GM19238 (cell line): ENCODE results near the gene ADAM12.

Experiments
- DNase-seq: peaks from one replicate; pipeline ENCODE4 v3.0.0; 2011; ENCODE audit warnings: low spot score; ENCODE audit not compliant: insufficient read length

The ADAM12 gene

GRCh38 chr10:126216632-126216961, 171.7 kb downstream of the ADAM12 start:
- no peak for DNase-seq

- no peak for DNase-seq
Observed at GRCh38 chr10:126215746-126216631, 172.3 kb downstream of the ADAM12 start.

DNA sequence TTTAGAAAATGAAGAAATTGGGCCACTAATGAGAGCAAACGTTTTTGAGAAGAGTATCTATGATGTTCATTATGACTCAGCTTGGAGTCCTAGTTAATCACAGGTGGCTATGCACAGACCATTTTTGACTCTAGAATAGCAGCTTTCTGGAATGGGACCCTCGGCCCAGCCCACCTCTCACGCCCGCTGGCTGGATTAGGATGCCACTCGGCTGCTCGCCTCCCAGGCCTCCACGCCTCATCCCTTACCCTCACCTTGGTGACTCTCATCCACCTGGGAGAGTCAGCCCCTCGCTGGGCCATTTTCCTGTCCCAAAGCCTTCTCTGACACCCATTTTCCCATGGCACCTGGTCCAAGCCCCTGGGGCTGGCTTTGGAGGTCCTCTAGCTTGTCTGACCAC, 173.6 kb downstream of the ADAM12 start:
- DNase-seq: no peak

- DNase-seq: no peak
Observed at GRCh38 chr10:126214021-126214420, 174.3 kb downstream of the ADAM12 start.

DNA sequence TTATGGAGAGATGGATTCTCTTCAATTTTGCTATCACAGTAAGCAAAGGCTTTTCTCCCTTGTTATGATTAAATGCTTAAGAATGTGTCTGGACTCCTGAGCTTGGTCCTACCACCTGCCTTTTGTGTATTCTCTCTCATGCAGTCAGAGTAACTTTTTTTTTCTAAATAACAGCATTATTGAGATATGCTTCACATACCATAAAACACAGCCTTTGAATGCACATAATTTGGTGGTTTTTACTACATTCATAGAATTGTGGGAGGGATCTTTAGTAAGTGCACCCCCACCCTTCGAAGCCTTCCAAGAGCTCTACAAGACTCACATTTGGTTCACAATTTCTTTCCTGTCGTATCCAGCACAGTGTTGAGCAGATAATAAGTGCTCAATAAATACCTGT, 175.5 kb downstream of the ADAM12 start:
- no peak for DNase-seq

DNA sequence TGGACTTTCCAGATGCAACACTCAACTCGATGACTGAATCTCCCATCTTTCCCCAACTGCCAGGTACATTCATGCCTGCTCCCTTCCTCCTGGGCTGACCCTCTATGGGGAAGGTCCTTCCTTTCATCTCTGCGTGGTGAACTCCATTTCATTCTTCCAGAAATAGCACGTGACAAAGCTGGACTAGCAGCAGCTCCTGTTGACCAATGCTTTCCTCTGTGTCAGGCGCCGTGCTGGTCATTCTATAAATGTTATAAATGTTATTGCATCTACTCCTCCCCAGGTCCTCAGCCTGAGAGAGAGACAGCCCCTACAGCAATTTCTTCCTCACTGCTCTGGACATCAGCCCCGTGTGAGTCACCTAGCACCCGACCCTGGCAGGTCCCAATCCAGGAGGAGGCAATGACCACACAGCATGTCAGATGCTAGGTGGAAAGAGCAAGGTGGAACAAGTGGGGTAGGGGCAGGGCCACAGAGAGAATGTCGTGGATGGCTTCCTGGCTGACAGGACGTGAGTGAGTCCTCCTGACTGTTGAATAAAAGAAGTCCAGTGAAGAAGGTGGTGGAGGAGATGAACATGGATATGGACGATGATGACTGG, 178.1 kb downstream of the ADAM12 start:
- no peak for DNase-seq

GRCh38 chr10:126209451-126209850, 178.8 kb downstream of the ADAM12 start:
- no peak for DNase-seq

DNA sequence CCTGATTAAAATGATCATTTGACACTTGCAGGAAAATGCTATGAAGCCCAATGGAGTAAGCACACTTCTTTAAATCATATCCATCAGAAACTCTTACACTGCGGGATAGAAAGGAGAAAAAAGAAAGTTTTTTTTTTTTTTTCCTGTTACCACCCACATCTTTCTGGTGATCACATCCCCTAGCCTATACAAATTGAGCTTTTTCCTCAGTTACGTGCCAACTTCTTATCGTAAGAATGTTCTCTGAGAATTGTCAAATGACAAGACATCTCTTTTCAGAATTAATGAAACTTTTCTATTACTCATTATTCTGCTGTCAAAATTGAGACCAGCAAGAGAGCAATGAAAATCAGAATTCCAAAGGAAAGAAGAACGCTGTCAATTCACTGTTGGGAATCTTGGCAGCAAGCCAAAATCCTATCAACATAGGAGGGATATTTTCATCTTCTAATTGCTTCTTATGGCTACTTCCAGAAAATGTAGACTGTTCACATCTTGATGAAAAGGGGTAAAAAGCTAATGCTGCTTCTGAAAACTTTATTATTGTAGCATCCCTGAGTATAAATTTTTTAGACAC, 179.5 kb downstream of the ADAM12 start:
- DNase-seq: no peak

DNA sequence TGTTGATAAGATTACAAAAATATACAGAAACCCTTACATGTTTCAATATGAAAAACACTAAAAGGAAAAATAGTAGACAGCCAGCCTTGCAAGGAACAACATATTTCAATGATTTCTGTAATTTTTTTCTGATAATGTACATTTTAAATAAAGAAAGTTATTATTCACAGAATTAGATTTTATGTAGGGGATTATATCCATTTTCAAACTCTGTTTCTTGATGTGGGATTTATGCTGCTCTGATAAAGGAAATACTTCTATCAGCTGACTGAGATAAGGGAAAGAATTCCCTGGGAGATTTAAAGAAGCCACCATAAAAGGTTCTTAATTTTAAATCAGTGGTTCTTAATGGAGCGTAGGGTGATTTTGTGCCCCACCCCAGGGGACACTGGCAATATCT, 180.4 kb downstream of the ADAM12 start:
- DNase-seq: no peak

GRCh38 chr10:126207313-126207771, 180.9 kb downstream of the ADAM12 start:
- no peak for DNase-seq

DNA sequence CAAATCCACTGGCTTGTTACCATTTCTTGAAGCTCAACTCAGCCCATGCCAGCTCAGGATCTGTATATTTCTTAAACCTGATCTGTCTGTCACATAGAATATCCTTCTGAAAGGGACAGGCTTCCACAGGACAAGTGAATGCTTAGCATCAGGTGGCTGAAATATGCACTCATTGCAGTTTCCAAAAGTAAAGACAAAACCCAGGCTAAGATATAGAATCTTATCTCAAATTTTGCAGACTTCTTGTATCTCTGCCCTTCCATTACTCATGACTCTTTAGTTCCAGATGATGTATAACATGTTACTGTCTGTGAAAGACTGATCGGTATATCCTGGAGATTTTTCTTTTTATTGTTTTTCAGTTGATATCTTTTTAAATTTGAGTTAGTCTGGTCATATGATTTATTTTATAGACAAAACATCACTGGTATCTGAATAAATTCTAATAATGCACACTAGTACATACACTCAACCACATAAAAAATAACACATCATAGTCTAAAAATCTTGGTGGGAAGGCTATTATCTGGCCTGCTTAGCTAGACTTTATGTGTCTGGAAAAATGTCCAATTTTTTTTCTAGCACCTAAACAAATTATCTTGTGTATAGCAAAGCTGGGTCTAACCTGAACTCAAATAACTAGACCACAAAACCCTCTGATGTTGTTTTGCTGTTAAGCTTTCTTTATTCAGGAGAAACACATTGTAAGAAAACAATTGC, 182.6 kb downstream of the ADAM12 start:
- no peak for DNase-seq

GRCh38 chr10:126204320-126204719, 184.0 kb downstream of the ADAM12 start:
- DNase-seq: no peak

GRCh38 chr10:126203746-126204145, 184.5 kb downstream of the ADAM12 start:
- no peak for DNase-seq

GRCh38 chr10:126201603-126202002, 186.7 kb downstream of the ADAM12 start:
- no peak for DNase-seq

DNA sequence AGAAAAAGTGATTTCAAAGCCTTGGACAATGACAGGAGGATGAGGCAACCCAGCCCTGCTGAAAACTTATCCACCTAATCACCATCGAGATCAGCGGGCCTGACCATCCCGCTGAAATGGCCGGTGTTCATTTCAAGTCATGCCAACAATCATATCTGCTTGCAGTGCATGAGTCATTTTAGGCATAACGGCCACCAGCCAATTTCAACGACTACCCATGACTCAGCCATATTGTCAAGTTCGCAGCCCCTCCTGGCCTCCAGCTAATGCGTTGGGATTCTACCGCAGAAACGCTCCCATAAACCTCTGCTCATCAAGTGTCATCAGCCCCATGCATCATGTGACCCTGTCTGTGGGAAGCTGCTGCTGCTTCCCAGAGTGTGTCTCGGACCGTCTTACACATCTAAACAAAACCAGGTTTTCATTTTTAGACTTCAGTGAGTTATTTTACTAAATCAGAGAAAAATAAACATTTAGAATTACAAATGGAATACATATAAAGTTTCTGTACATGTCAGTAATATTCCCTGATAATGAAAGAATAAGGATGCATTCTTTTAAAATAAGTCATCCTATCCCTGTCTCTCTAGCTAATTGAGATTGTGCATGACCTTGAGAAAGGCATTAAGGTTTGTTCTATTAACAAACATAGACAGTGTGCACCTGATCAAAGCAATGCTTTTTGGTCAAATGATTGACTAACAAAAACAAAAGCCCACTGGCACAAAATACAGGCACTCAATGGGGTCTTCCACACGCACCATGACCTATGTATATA, 188.9 kb downstream of the ADAM12 start:
- no peak for DNase-seq

- DNase-seq: no peak
Observed at GRCh38 chr10:126198681-126199080, 189.6 kb downstream of the ADAM12 start.

GRCh38 chr10:126197036-126197543, 191.2 kb downstream of the ADAM12 start:
- no peak for DNase-seq

DNA sequence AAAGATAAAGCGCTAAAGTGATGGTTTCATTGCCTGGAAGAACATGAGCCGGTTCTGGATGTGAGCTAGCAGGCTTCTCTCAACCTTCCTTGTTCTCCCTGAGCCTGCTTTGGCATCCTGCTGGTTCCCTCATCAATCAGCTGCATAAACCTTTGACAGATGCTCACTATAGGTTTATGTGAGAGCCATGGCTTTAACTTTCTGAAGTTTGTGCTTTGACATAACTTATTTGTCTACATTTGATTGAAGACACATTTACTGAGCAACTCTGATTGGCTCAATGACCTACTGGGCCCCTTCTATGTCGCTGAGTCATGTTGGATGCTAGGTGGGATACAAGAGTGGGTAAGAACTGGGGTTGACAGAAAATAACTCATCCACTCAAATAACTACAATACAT, 192.0 kb downstream of the ADAM12 start:
- DNase-seq: no peak

GRCh38 chr10:126191192-126191591, 197.1 kb downstream of the ADAM12 start:
- DNase-seq: no peak

- no peak for DNase-seq
Observed at GRCh38 chr10:126188679-126189200, 199.5 kb downstream of the ADAM12 start.

GRCh38 chr10:126187399-126187798, 200.9 kb downstream of the ADAM12 start:
- DNase-seq: no peak
